ENCODE measurements around the gene CACNA1I.

- TF ChIP-seq CEBPB (IDR thresholded peaks at IDR 0.05), result no peak
- TF ChIP-seq FOXM1 (IDR thresholded peaks at IDR 0.05; ENCODE audit: borderline replicate concordance, low read depth), result no peak
- TF ChIP-seq YY1 (IDR thresholded peaks at IDR 0.05; ENCODE audit: low read depth), result no peak
- no peak for TF ChIP-seq MAX (IDR thresholded peaks at IDR 0.05)
- TF ChIP-seq EGR1 (IDR thresholded peaks at IDR 0.05), result no peak
- no peak for TF ChIP-seq EP300 (IDR thresholded peaks at IDR 0.05; ENCODE audit: borderline replicate concordance)
- no peak for TF ChIP-seq RAD21 (IDR thresholded peaks at IDR 0.05; ENCODE audit: low read depth)
- TF ChIP-seq TAF1 (IDR thresholded peaks at IDR 0.05; ENCODE audit: low read depth), result no peak
- no peak for TF ChIP-seq CREB1 (IDR thresholded peaks at IDR 0.05; ENCODE audit: low read depth)
- no peak for TF ChIP-seq REST (IDR thresholded peaks at IDR 0.05; ENCODE audit: low read depth)
- no peak for TF ChIP-seq TEAD4 (IDR thresholded peaks at IDR 0.05)
- TF ChIP-seq USF1 (IDR thresholded peaks at IDR 0.05), result no peak
- no peak for TF ChIP-seq TCF12 (IDR thresholded peaks at IDR 0.05; ENCODE audit: low read depth)
- no peak for TF ChIP-seq ZBTB7A (IDR thresholded peaks at IDR 0.05; ENCODE audit: low read depth)
These were observed 85.3 kb downstream of the CACNA1I start for GRCh38 chr22:39655831-39656230.

Data from Ishikawa (cell line).